ENCODE data around the gene FAM111B. TPM values are rescaled to one million over a fixed set of nuclear protein-coding genes. Genes with fewer than 3 reads are reported as not detected.
"Not testable (repeated sequence)": the region's sequence is repeated elsewhere in the genome, so short reads cannot be mapped to it uniquely, and the experiment has no call there.

FAM111B gene
- total and polyA plus RNA-seq, 2 of the 8 experiments (the other 6 are each of a cell fraction or from before 2014, with no cell fraction given): 4.8 to 38.1 TPM

DNA sequence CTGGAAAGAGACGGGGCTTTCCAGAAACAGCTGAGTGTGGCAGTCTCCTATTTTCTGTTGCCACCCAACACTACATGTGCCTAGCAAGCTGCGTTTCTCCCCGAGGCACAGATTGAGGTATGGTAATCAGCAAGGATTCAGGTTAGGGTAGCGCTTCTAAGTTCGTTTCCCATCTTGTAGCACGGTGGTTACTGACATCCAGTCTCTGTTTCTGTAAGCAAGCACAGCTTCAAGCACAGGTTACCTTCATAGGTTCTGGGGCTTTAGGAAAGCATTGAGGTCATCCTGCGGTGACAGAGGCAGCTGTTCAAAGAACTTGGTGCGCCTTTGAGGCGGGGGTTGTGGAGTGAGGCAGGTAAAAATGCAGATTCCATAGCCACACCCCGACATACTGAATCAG lies 684 bp downstream of the FAM111B start:
- not testable (repeated sequence) for H3K14ac ChIP-seq (ENCODE audit: insufficient read length); H4K8ac ChIP-seq (ENCODE audit: extremely low read depth, insufficient read depth, low read length); H3K23ac ChIP-seq (ENCODE audit: insufficient read length); H2BK20ac ChIP-seq (ENCODE audit: low read length); H4K91ac ChIP-seq (replicated peaks; ENCODE audit: insufficient read length, low read length); H3K27me3 ChIP-seq (replicated peaks in 1 of 4; ENCODE audit: control insufficient read depth in 3 of 4, extremely low read depth in 1 of 4, insufficient read depth in 3 of 4, low read length in 3 of 4); H2BK120ac ChIP-seq (replicated peaks; ENCODE audit: low read depth, low read length); H4K20me1 ChIP-seq (replicated peaks in 1 of 2; ENCODE audit: control insufficient read depth in 1 of 2, insufficient read depth in 2 of 2, low read length in 2 of 2); H3K18ac ChIP-seq (ENCODE audit: extremely low read depth, low read length); H3K56ac ChIP-seq (replicated peaks; ENCODE audit: insufficient read length, low read depth, low read length); H3K4ac ChIP-seq (replicated peaks; ENCODE audit: insufficient read length, low read depth, low read length); H2AK5ac ChIP-seq (ENCODE audit: low read depth, low read length); H2BK5ac ChIP-seq (ENCODE audit: low read depth, low read length); H3K27ac ChIP-seq (ENCODE audit: low read depth, low read length); H3K9me3 ChIP-seq (ENCODE audit: insufficient read depth in 2 of 2, low read depth in 1 of 2, low read length in 1 of 2); H2BK15ac ChIP-seq (ENCODE audit: low read length); H2BK12ac ChIP-seq (ENCODE audit: low read depth, low read length); H3K79me2 ChIP-seq (ENCODE audit: control insufficient read depth in 1 of 2, insufficient read depth in 2 of 2, low read length in 2 of 2); H3K23me2 ChIP-seq (ENCODE audit: low read depth, low read length); H3K4me1 ChIP-seq (replicated peaks in 1 of 4; ENCODE audit: control insufficient read depth in 3 of 4, insufficient read depth in 4 of 4, low read length in 3 of 4); H3K79me1 ChIP-seq (ENCODE audit: low read depth, low read length); H4K5ac ChIP-seq (ENCODE audit: insufficient read length, low read depth, low read length)
- CTCF ChIA-PET (ENCODE audit: partially characterized antibody): interaction anchor here (0.8 to 2.8 kb wide), 8 partner anchors 24 to 471 kb away, joined by 3 to 14 read pairs (median 4); no protein-coding TSS in a partner anchor
- TF ChIP-seq, protein P1, sequence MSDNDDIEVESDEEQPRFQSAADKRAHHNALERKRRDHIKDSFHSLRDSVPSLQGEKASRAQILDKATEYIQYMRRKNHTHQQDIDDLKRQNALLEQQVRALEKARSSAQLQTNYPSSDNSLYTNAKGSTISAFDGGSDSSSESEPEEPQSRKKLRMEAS (IDR thresholded peaks at IDR 0.05): peak; percentile 62
- peak; percentile 7 for FAIRE-seq
- H2AFZ ChIP-seq (ENCODE audit: low read length): 0 out of 2 replicates have a peak overlapping the region, but pooled peaks have one; percentile 8
- peak overlapping the region in 2 of 4 experiments; percentile 49 to 52; a peak in 4 of 7 replicates for H3K9ac ChIP-seq (replicated peaks in 1 of 4; ENCODE audit: extremely low read depth in 1 of 4, low read depth in 3 of 4, low read length in 3 of 4)
- H3K4me3 ChIP-seq (ENCODE audit: extremely low read depth in 1 of 4, insufficient read depth in 2 of 4, low read depth in 3 of 4, low read length in 4 of 4): peak overlapping the region; percentile 46 to 65 (median 62)
- 10% methylated on average over 10 of the region's 10 CpGs; no CpG with 5 or more reads in 1 of the 2 experiments for WGBS, 2 experiments (ENCODE audit: extremely low coverage in 1 of 2, insufficient coverage in 1 of 2, insufficient read length in 1 of 2, insufficient replicate concordance in 2 of 2, low coverage in 1 of 2, low lambda C conversion rate in 2 of 2, missing lambda C conversion rate in 1 of 2)
- POLR2A ChIA-PET (ENCODE audit: partially characterized antibody): interaction anchor here (1.0 to 2.2 kb wide), 9 partner anchors 11 to 180 kb away, joined by 3 to 16 read pairs (median 3); no protein-coding TSS in a partner anchor
- H3K36me3 ChIP-seq (ENCODE audit: control insufficient read depth in 2 of 4, insufficient read depth in 4 of 4, low read length in 3 of 4): peaks cover 0 to 23% (median 10%) of the 10 kb centered on the region in 4 experiments; a peak in 5 of 8 replicates
- H3K4me2 ChIP-seq (ENCODE audit: insufficient read depth in 1 of 2, low read depth in 2 of 2, low read length in 2 of 2): peak overlapping the region; percentile 85 to 89
- peak in 1 of 2 experiments; percentile 49 for DNase-seq (ENCODE audit: low read depth in 1 of 2, low spot score in 2 of 2)
